Retinal pigment epithelial cell (primary cell): Measurements from ENCODE around the gene OTC.

Source experiments
- DNase-seq: peaks from one replicate; pipeline ENCODE4 v3.0.0-alpha.2; 2010; ENCODE audit warnings: low read depth
- H3K4me3 ChIP-seq: 2 replicates; pipeline ENCODE4 v1.5.1; 2011; ENCODE audit warnings: mild to moderate bottlenecking, low read length, control low read depth, moderate library complexity
- TF ChIP-seq, protein P1 (sequence below): conservative IDR thresholded peaks from 2 replicates; pipeline ENCODE4 v1.5.1; 2011; ENCODE audit warnings: low read depth, low read length, control low read depth, inconsistent platforms

The OTC gene

DNA sequence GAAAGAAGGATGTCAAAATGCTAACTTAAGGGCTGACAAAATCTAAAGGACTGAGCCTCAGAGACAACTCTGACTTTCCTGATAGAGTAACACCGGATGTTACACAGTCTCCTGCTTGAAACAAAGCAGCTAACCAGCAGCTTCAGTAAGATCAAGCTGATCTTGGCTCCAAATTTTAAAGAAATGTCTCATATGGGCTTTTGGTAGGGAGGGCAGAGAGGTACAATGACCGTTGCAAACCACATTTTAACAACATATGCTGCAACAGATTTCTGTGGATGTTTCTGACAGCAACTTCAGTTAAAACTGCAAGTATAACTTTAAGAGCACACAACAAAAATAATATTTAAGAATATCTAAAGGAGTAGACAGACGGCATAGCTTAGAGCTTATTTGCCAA, 34.2 kb upstream of the OTC start:
- DNase-seq: no peak
- H3K4me3 ChIP-seq: no peak overlapping the region
- TF ChIP-seq, protein P1, sequence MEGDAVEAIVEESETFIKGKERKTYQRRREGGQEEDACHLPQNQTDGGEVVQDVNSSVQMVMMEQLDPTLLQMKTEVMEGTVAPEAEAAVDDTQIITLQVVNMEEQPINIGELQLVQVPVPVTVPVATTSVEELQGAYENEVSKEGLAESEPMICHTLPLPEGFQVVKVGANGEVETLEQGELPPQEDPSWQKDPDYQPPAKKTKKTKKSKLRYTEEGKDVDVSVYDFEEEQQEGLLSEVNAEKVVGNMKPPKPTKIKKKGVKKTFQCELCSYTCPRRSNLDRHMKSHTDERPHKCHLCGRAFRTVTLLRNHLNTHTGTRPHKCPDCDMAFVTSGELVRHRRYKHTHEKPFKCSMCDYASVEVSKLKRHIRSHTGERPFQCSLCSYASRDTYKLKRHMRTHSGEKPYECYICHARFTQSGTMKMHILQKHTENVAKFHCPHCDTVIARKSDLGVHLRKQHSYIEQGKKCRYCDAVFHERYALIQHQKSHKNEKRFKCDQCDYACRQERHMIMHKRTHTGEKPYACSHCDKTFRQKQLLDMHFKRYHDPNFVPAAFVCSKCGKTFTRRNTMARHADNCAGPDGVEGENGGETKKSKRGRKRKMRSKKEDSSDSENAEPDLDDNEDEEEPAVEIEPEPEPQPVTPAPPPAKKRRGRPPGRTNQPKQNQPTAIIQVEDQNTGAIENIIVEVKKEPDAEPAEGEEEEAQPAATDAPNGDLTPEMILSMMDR: no peak

DNA sequence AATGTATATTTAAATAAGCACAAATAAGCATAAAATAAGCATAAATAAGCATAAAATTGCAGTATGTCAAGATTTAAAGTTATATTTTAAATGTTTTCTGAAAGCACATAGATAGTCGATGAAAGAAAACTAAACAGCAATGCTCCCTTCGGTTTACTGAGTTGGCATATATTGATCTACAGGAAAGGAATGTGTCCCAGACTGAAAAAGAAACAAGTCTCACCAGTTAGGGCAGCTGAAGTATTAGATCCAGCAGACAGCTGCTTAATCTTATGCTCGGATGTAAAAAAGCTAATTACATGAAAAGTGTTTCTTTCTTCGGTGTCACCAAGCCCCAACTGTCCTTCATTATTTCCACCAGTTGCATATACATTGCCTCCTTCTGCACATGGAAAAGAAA, 33.8 kb upstream of the OTC start:
- no peak overlapping the region for H3K4me3 ChIP-seq
- DNase-seq: no peak
- TF ChIP-seq, protein P1: no peak

DNA sequence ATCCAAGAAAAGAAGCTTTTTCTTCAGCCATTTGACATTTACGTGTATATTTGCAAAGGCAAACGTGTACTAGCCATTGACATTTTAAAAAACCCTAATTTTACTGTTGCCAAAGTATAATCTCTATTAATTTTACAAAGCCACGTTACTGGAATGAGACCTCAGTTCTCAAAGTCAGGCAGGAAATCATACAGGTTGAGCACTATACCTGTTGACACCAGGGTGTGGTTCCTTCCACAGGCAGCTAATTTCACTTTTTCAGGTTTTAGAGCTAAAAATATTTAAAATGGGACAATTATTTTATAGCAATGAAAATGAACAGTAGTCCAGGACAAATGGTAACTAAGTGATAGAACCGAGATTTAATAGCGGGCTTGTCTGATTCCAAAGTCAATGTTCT, 31.6 kb upstream of the OTC start:
- no peak for DNase-seq
- no peak overlapping the region for H3K4me3 ChIP-seq
- TF ChIP-seq, protein P1: no peak

DNA sequence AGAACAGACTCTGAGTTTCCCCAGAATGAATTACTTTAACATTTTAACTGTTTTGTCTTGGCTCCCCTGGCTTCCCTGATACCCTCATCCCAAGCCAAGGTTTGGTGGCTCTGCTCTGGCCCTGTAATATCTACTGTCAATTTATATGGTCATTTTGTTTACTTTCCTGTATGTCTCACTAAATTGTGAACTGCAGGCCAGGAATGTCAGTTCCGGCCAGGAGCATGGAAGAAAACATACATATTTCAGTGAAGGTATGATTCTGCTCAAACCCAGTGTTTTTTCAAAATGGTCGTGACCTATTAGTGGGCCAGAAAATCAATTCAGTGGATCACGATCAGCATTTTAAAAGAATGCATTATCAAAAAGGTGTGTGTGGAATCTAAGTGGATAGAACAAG, 26.3 kb upstream of the OTC start:
- TF ChIP-seq, protein P1: no peak
- H3K4me3 ChIP-seq: no peak overlapping the region
- no peak for DNase-seq

DNA sequence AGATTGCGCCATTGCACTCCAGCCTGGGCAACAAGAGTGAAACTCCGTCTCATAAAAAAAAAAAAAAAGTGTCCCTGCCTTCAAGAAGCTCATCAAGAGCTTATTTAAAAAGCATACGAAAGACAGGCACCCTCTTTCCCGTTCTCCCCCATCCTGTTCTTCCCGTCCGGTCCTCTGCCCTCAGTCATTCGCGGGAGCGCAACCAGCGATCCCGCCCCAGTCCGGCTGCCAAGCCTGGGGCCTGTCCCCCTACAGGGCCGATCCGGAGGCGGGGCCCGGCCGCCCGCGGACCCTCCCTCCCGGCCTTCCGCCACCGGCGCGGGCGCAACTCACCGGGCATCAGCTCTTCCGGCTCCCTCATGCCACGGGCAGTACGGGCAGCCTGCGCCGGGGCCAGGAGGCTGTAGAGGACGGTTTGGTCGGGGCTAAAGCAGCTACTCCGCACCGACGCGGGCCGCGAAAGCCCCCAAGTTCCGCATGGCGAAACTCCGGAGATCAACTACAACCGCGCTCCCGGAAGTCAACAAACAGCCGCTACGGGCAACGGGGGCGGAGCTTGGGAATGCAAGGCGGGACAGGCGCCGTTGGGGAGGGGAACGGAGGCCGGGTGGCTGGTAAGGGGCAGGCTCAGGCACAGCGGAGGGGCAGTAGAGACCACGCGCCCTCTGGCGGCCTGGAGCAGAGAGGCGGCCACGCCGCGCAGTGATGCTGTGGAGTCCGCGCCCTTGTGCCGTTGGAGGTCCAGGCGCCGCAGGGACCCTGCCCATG, 25.2 kb upstream of the OTC start, which contains the start of gene RPGR:
RPGR (minus strand) TSS at position 503 of the 768 bp plus-strand sequence; CDS start at position 361, 142 bp downstream.
- DNase-seq: peak; percentile 61
- TF ChIP-seq, protein P1: peak; percentile 70
- H3K4me3 ChIP-seq: peak within 1 kb of the TSS; percentile 68

DNA sequence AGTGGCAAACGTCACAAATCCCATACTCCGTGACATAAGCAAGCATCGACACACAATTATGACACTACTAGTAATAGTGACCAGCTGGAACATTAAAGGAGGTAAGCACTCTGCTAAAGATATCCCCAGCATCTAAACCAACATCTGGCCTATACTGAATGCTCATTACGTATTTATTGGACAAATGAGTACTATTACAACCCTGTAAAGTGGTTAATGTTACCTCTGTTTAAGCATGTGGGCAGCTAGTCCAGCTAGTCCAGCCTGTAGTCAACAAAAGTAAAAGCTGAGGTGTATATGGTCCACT, 24.7 kb upstream of the OTC start:
- DNase-seq: no peak
- TF ChIP-seq, protein P1: no peak
- peak overlapping the region; percentile 8 for H3K4me3 ChIP-seq

DNA sequence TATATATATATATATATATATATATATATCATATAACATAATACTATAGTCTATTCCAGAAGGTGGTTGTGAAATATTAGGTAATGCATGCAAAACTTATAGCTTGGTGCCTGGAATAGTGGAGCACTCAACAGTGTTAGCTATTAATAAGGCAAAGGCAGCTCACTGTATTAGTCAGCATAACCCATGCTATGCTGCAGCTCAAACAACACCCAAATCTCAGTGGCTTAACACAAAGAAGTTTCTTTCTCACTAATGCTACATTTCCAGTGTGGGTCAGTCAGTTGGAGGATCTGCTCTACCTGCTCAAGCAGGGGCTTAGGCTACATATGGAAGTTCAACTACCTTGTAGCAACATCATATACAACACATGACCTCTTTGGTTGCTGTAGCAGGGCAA, 19.9 kb upstream of the OTC start:
- no peak for DNase-seq
- TF ChIP-seq, protein P1: no peak

More for the DNA sequence above, 19.9 kb upstream of the OTC start:
- no peak overlapping the region for H3K4me3 ChIP-seq
